HL-60/S4 treated with phorbol 12-myristate 13-acetate at 8.2 ng/mL for 4 days and 3 days (cell line): Measurements from ENCODE around the gene IL22.
"Not testable (repeated sequence)": the region's sequence is repeated elsewhere in the genome, so short reads cannot be mapped to it uniquely, and the experiment has no call there.

ENCODE experiments used
- in situ Hi-C: fragments of 300-500 bp; cut with MboI; formaldehyde crosslinking; loops from 2 replicates; pipeline ENCODE4 v1.15.0; 2022; ENCODE audit warnings: low sequenced_read_pairs

The IL22 gene

DNA sequence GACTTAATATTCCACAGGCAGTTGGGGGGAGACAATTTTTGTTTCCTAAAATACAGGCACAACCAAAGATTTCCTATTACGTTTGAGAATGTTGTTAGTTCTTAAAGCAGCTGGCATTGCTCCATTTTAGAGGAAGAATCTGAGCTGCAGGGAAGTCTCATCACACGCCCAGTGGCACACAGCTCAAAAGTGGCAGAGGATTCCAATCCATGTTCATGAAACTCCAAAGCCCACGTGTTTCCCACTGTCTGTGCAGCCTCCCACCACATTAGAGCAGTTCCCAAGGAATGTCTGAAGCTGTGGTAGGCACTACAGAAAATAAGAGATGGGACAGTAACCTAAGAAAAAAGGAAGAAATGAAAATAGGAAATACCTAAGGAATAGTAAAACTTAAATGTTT is 21.7 kb downstream of the IL22 start:
- in situ Hi-C loops: no loop called here

DNA sequence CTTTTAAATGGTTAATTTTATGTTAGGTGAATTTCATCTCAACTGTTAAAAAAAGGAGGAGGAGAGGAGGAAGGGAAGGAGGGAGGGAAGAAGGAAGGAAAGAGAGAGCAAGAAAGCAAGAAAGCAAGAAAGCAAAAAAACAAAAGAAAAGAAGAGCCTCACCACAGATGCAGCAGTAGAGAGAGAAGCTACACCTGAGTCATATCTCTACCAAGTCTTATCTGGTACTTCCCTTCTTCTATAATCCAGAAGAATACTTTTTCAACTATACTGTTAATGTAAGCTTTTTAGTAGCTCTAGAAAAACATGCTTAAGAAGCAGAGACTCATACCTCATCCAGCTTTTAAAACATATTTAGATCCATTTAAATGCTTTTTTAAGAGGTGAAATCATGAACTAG is 22.2 kb downstream of the IL22 start:
- in situ Hi-C loops: no loop called here

DNA sequence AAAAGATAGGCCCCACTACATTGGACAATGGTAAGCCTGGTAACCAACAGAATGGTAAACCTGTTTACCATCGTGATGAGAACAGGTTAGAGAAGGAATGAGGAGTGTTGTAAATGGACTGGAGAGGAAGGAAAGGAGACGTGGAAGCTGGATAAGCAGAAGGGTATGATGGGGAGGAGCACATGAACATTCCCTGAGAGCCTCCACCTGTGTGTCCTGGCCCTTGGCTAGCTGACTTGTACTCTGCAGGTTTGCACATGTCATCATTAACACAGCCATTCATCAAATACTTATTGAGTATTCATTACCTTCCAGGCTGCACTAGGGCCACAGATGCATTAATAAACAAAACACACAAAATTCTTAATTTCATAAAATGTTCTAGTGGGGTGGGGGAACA is 23.4 kb downstream of the IL22 start:
- in situ Hi-C loops: no loop called here

GRCh38 chr12:68227356-68227755 is 26.0 kb downstream of the IL22 start:
- in situ Hi-C loops: no loop called here

GRCh38 chr12:68225576-68226476 is 27.6 kb downstream of the IL22 start, which contains the start of gene IL26:
IL26 (minus strand) TSS chr12:68225810; CDS start chr12:68225756, 54 bp downstream.
- in situ Hi-C loops: no loop called here

GRCh38 chr12:68224613-68225285 is 28.7 kb downstream of the IL22 start:
- in situ Hi-C loops: no loop called here

DNA sequence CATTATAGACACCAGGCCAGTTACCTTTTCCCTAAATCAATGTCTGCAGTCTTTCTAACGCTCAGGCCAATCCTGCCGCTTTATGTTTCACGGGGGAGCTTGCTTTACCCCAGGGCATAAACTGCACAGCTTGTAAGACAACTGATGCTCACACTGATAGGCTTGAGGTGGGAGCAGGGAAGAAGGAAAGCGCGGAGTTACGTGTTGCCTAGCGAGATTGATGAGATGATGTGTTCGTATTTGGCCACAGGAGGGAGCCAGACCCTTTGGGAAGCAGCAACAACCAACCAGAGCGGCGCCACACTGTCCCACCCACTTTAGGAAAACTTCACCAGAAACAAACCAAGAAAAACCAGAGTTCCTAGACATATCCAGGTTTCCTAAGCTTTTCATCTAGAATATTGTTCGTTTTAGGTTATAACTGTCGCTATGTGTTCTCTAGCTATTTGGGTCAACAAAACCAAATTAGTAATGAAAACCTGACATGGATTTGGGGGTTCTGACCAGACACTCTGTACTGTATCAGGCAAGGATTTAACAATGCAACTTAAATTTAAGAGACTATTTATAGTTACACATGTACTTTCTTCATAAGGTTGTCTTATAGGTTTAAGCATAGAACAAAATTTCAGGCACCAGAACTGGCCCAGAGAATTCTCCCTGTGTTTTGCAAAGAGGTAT is 30.2 kb downstream of the IL22 start:
- in situ Hi-C loops: no loop called here

DNA sequence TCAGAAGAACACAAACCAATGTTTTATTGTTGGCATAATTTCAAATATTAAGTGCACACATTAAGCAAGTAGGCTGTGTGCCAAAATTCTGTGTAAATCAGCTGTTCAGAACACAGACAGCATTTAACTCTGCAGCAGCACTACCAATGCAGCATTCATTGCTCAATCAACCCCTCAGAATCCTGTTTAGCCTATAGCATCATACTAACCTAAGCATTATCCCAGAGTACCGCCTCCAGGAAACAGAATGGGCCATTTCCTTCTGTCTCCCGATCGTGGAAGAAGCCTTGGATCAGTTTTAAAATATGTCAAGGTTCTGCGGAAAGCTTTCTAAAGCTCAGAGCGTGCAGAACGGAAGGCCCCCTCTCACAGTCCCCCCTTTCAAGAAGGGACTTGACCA is 31.1 kb downstream of the IL22 start:
- in situ Hi-C loops: no loop called here

DNA sequence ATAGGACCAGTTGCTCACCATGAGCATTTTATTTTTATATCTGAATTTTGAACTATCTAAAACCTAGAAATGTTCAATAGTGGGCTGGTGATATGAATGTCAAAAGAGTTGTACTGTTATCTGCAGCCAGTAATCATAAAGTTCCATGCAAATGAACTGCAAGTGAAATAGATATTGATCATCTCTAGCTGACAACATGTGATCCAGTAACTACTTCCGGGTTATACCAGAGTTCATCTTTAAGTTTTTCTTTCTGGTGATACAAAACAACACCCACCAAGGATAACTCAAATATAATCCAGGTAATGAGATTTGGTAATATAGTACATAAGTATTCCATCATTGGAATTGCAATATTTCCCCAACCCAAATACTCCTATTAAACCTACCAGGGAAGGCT is 31.9 kb downstream of the IL22 start:
- in situ Hi-C loops: no loop called here

DNA sequence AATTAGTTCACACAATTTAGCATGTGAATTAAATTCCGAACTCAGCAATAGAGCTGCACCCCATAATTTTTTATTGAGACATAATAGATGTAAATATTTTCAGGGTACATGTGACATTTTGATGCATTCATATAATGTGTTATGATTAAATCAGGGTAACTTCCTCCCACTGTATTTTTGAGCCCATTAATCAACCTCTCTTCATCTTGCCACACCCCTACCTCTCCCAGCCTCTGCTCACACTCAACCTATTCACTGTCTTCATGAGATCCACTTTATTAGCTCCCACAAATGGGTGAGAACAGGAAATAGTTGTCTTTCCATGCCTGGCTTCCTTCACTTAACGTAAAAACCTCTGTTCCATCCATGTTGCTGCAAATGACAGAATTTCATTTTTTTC is 42.5 kb downstream of the IL22 start:
- in situ Hi-C loops: no loop called here

GRCh38 chr12:68209048-68209728 is 44.2 kb downstream of the IL22 start:
- in situ Hi-C loops: not testable (repeated sequence)

GRCh38 chr12:68207276-68207675 is 46.1 kb downstream of the IL22 start:
- in situ Hi-C loops: no loop called here

GRCh38 chr12:68206446-68206845 is 47.0 kb downstream of the IL22 start:
- in situ Hi-C loops: no loop called here

- in situ Hi-C loops: no loop called here
Observed at GRCh38 chr12:68203460-68203875, 49.9 kb downstream of the IL22 start.

DNA sequence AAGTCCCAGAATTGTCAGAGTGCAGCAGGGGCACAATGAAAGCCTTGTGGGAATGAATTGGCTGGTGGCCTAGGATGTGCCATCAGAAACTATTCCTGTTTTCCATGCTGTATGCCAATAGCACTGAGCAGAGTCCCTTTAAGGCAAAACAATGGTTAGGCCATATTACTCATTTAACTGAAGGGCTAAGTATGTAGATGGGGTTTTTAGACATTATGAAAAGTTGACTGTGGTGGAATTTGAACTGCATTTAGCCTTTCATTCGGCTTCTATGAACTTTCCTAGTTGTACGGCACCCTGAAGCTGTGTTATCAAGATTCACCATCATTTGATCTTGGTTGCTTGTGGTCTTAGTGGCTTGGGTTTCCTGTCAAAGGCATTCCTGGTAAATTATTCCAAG is 52.5 kb downstream of the IL22 start:
- in situ Hi-C loops: no loop called here

DNA sequence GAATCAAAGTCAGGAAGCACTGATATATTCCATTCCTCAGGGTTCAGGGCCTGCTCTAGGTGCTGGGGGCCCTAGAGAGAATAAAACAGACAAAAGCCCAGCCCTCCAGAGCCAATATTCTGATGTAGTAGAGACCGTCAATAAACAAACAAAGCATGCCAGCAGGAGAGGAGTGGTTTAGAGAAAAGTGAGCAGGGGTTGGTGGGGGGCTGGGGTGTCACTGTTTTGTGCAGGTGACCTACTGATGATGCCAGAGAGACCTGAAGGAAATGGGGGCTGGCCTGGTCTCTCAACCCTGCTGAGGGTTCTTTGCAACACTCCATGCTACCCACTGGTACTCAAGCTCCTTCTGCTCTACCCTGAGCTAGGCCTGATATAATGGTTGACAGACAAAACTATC is 54.3 kb downstream of the IL22 start:
- in situ Hi-C loops: no loop called here

DNA sequence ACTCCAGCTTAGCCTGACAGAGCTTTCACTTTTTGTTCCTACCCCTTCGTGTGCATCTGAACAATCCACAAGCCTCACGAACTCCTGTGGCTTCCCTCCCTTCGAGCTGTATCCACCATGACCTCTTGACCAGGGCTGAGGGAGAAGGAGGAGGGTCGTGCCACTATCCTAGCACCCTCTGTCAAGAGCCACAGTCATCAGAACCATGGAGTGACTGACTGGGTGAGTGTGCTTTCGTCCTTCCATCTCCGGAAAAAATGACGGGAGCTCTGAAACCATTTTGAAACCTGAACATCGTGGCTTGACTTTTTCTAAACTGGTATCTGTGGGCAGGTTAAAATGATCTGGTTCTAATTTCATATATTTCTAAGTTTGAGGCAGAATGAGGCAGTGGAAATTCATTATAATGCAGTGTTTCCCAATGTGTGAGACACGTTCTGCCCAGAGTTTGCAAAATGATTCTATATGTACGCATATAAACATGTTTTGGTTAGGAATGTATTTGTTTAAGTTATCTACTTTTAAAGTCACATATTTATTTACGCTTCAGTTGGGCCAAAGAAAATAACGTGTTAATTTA is 54.8 kb downstream of the IL22 start:
- in situ Hi-C loops: no loop called here
